CD4-positive, alpha-beta T cell treated with Interleukin-17A for 1 hour (primary cell): ENCODE measurements around the gene TYW3.
"Not testable (repeated sequence)": the region's sequence is repeated elsewhere in the genome, so short reads cannot be mapped to it uniquely, and the experiment has no call there.

Experiments used
- DNase-seq: peaks from one replicate; pipeline ENCODE4 v3.0.0-alpha.2; 2020

TYW3 gene

DNA sequence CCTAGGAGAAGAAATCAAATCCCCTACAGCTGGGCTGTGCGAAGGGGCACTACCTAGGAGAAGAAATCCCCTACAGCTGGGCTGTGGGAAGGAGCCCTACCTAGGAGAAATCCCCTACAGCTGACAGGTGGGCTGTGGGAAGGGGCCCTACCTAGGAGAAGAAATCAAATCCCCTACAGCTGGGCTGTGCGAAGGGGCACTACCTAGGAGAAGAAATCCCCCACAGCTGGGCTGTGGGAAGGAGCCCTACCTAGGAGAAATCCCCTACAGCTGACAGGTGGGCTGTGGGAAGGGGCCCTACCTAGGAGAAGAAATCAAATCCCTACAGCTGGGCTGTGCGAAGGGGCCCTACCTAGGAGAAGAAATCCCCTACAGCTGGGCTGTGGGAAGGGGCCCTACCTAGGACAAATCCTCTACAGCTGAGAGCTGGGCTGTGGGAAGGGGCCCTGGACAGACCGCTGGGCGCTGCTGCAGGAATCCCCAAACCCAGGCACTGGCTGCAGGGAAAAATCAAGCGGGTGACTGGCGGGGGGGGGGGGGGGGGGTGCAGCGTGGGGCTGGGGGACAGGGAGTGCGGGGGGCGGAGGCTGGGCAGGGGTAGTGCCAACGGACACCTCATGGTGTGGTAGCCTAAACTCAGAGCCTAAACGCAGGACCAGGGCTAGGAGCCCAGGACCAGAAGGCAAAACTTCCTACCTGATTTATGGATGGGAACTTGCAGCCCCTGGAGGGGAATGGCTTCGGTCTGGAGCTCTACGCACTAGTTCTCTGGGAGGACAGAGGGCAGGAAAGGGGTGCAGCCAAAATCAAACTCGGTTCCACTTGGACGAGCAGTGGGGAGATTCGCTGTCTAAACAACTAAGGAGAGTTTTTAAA lies 643 bp upstream of the TYW3 start:
- peak; percentile 21 for DNase-seq

DNA sequence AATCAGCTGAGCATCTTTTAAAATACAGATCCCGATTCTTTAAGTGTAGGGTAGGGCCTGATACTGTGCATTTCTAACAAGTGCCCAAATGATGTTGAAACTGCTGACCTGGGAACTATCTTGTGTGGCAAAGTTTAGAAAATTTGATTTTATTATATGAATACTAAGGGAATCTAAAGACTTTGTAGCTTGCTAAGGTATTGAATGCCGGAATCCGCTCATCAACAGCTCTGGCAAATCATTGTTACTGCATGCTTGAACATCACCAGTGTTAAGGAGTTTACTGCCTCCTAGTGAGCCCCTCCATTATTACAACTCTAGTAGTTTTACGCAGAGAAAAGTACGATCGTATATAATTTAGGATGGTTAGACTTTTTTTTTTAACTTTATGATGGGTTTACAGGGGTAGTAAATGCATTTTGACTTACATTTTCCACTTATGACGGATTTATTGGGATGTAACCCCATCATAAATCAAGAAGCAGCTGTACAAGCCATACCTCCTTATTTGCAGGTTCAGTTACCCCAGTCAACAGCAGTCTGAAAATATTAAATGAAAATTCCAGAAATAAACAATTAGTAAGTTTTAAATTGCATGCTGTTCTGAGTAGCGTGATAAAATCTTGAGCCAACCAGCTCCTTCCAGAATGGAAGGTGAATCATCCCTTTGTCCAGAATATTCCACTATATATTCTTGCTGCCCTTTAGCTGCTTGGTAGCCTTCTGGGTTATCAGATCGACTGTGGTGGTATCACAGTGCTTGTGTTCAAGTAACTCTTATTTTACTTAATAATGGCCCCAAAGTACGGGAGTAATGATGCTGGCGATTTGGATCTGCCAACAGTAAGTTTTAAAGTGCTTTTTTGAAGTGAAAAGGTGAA lies 892 bp downstream of the TYW3 start:
- DNase-seq = peak; percentile 80

DNA sequence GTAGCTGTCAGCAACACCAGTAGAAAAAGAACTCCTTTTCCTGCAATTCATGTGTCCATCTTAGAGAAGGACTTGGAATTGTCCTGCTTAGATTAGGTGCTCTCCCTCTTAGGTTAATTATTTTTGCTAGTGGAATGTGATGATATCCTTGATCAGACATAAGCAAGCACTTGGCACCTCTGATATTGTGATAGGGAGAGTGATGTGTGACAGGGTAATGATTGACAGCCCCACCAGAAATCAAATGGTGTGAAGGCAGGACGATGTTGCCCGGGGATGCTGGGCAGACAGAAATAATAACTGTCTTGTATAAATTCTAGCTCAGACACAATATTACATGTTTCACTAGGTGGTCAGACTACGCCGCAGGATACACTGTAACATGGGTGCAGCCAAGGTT lies 4.4 kb downstream of the TYW3 start:
- DNase-seq = no peak

DNA sequence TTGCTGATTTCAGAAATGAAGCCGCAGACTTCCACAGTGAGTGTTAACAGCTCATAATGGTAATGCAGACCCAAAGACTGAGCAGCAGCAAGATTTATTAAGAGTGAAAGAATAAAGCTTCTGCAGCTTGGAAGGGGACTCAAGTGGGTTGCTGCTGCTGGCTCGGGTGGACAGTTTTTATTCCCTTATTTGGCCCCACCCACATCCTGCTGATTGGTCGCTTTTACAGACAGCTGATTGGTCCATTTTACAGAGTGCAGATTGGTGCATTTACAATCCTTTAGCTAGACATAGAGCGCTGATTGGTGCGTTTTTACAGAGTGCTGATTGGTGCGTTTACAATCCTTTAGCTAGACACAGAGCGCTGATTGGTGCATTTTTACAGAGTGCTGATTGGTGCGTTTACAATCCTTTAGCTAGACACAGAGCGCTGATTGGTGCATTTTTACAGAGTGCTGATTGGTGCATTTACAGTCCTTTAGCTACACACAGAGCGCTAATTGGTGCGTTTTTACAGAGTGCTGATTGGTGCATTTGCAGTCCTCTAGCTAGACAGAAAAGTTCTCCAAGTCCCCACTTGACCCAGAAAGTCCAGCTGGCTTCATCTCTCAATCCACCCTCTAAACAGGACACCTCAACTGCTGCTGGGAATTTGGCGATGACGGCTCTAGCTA lies 7.5 kb downstream of the TYW3 start:
- not testable (repeated sequence) for DNase-seq

DNA sequence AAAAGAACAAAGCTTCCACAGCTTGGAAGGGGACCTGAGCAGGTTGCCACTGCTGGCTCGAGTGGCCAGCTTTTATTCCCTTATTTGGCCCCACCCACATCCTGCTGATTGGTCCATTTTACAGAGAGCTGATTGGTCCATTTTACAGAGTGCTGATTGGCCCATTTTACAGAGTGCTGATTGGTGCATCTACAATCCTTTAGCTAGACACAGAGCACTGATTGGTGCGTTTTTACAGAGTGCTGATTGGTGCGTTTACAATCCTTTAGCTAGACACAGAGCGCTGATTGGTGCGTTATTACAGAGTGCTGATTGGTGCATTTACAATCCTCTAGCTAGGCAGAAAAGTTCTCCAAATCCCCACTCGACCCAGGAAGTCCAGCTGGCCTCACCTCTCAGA lies 12.3 kb downstream of the TYW3 start:
- DNase-seq = not testable (repeated sequence)

DNA sequence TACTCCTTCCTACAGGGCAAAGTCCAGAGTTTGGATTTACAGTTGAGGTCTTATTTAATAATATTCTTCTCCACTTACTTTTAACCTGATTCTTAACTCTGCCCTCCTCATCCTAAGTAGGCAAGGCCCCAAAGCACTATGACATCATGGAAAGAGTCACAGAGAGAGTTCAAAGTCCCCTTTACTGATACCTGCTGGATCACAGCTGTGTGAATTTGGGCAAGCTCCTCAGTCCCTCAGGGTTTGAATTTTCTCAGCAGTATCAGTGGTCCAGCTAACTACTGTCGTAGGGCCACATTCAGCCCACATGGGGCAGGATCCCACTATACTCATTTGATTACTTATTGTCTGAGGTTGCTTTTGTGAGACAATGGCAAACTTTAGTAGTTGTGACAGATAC lies 16.0 kb downstream of the TYW3 start:
- no peak for DNase-seq

DNA sequence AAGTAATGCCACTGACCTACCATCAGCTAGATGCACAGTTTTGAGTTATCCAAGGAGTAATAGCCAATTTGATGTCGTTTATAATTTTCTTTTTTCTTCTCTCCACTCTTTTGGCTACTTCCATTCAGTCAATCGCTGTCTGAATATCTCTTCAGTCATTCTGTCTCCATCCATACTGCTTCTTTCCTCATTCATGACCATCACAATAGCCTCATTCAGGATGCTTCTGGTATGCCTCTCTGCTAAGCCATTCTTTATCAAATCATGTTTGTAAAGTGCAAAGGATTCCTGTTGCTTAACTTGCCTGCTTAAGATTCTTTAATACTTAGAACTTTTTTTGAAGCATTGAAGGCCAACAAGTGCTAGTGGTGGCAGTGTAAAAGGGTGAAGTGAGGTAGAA lies 20.2 kb downstream of the TYW3 start:
- DNase-seq = no peak

DNA sequence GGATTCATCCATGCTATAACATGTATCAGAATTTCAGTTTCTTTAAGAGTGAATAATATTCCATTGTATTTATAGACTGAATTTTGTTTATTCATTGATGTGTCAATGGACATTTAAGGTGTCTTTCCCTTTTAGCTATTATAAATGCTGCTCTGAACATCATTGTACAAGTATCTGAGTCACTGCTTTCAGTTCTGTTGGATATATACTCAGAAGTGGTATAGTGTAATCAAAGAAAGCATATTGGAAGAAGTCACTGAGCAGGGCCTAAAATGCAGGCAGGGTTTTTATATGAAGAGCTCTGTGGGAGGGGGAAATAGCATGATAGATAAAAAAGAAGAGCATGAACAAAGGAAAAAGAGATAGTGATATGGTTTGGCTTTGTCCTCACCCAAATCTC lies 22.5 kb downstream of the TYW3 start:
- no peak for DNase-seq

DNA sequence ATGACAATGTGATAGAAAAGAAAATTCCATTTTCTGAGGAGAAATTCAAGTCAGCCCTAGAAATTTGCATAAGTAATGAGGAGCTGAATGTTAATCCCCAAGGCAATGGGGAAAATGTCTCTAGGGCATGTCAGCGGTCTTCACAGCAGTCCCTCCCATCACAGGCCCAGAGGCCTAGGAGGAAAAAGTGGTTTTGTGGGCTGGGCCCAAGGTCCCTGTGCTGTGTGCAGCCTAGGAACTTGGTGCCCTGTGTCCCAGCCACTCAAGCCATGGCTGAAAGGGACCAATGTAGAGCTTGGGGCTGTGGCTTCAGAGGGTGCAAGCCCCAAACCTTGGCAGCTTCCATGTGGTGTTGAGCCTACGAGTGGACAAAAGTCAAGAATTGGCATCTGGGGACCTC lies 23.7 kb downstream of the TYW3 start:
- not testable (repeated sequence) for DNase-seq

DNA sequence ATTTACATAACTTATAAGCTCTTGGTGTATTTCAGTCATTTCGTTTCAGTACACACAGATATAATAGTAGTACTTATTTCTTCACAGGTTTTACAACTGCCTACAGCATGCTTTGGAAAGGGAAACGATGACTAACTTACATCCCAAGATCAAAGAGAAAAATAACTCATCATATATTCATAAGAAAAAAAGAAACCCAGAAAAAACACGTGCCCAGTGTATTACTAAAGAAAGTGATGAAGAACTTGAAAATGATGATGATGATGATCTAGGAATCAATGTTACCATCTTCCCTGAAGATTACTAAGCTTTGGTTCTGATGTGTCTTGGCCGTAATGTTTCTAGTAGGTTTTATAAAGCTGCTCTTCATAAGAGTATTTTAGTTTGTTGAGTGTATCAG lies 30.9 kb downstream of the TYW3 start:
- DNase-seq = no peak

DNA sequence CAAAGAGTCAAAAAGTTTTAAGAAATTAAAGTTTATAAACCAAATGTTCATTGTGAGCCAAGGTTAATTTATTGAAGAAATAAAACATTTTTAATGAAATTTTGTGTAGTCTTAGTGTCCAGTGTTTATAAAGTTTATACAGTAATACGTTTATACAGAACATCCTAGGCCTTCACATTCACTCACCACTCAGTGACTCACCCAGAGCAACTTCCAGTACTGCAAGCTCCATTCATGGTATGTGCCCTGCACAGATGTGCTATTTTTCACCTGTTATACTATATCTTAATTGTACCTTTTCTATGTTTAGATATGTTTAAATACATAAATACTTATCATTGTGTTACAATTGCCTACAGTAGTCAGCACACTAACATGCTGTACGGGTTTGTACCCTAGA lies 33.6 kb downstream of the TYW3 start:
- DNase-seq = no peak

DNA sequence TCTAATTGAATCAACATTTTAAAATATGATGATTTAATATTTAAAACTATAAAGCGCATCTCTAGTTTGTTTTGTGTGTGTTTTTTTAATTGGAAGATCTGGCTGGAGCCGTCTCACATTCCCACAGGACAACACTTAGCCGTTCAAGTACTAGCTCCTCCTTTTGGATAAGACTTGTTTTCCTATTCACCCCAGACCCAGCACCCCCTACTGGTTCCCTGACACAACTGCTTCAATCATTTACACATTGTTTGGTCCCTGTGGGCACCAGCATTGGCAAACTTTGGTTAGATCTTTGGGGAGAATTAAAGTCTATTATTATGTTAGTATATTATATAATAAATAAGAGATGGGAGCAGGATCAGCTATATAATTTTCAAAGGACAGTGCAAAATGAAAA lies 34.5 kb downstream of the TYW3 start:
- DNase-seq = no peak

DNA sequence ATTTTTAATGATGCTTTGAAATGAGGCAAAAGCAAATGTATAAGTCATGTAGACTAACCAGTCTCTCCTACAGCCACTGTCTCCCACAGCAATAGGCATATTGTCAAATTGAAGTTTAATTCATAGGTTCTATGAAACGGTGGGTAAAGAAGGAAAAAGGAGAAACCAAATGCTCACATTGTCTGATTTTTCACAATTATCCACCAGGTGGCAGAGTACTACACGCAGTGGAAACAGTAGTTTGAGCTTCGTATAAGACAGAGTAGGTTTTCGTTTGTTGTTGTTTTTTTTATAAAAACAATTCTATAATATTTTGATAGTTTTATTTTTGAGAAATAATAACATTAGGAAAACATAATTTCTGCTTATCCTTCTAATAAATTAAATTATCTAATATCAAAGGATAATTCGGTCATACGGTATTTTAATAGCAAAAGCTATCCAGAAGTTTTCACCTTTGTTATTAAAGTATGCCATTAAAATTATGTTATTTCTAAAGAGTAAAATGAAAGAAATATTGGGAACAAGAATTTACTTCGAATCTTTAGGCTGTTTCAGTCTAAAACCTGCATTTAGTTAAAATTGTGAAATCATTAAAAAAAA lies 39.1 kb downstream of the TYW3 start:
- peak; percentile 36 for DNase-seq

DNA sequence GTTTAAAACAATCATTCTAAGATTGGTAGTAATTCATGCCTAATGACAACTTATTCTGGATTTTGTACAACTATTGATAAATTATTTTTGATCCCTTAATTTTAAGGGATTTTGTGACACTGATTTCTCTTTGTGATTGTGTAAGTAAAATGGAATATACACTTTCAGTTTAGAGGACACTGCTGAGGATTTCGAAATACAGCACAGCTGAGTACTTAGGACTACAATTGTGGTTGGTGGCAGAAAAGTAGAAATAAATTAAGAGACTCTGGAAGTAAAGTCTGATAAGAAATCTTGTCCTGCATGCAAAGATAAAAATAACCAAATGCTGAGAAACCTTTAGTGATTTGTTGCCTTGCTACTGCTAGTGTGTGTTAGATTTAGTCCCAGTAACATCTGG lies 40.0 kb downstream of the TYW3 start:
- DNase-seq = no peak

DNA sequence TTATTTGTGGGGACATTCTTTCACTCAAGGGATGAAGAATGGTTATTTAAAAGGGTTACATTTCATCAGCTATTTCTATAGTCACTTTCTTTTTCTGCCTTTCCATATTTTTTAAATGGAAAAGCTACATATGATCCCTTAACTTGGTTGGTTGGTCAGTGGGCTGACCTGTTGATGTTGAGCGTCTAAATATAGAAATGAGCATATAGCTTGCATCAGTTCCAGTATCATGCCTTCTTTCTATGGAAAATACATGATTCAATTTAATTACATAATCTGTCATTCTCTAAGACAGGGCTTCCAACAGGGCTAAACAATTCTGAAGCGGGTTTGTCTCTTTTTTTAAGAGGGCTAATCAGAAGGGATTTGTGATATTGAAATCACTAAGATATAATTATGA lies 40.6 kb downstream of the TYW3 start:
- no peak for DNase-seq

DNA sequence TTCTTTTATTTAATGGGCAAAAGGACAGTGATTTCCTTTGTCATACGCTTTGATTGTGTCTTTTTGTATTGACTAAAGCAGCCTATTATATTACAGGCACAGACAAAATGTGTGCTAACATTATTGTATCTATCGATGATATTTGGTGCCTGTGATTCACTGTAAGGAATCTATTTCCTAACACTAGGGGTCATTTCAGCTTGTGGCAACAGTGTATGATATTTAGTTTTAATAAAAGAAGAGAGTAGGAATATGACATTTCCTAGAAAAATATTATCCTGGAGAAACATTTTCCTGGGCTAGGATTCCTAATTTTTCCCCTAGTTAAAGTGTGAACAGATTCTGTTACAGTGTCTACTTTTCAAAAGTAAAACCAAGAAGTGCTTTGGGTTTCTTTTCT lies 42.8 kb downstream of the TYW3 start:
- DNase-seq = no peak

DNA sequence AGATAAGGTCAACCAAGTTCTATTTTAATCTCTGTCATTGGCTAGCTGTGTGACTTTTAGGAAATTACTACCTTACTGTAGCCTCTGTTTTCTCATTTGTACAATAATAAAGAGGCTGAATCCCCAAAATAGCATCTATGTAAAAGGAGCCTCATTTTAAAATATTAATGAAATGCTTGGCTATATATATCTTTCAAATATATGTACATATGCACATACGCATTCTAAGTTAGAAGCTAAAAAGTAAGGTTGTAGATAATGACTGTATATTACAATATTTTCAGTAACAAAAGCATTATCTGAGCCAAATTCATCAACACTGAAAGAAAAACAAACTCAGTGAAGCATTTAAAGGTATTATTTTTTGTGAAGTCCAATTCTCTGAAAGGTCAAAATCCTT lies 44.6 kb downstream of the TYW3 start:
- DNase-seq = no peak

DNA sequence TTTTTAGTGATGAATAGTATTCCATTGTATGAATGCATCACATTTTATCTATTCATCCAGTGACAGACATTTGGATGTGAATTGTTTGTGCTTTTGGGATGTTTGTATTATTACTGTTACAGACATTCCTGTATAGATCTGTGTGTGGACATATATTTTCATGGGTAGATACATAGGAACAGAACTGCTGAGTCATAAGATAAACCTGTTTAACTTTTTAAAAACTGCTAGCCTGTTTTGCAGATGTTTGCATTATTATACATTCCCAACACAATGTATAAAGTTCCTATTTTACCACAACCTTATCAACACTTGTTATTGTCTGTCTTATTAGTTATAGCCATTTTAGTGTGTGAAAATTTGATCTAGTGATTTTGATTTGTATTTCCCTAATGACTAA lies 46.8 kb downstream of the TYW3 start:
- DNase-seq = no peak

DNA sequence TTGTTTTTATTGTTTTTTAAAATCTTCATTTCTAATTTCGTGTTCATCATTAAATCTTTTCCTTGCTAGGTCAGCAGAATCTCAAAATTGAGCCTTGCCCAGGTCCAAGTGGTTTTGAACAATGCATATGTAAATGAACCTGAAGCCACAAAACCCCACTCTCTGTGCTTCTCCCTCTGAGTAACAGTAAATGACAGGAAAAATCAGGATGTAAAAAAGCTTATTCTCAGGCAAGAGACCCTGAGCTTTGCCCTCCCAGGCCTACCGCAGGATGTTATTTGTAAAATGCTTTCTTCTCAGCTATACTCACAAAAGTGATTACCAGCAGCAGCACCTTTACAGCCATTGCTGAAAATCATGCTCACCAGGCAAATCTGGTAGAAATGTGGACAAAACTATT lies 47.6 kb downstream of the TYW3 start:
- no peak for DNase-seq

DNA sequence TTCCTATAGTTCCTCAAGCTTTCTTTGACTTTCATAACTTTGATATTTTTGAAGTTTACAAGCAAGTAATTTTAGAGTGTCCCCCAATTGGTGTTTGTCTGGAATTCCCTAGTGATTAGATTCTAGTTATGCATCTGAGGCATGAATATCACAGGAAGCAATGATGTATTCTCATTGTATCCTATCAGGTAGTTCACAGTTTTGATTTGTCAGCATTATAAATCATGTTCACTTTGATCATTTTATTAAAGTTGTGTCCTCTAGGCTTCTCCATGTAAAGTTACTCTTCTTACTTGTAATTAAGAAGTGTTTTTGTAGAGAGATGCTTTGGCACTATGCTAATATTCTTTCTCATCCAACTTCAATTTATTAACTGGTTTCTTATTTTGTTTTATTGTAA lies 53.0 kb downstream of the TYW3 start:
- no peak for DNase-seq

DNA sequence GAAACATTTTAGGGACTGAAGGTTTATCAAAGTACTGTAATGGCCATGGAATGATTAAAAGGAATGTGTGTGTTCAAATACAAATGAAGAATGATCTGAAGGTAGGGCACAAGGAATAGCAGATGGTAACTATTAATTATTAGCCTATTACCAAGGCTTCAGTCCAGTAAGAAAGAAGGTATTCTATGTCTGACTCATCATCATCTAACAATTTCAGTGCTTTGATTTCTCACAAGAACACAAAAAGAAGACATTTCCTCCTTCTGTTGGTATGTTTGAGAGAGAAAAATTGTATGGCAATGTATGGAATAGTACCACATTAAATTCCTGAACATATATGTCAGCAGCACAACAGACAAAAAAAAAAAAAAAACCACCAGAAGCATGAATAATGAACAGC lies 57.5 kb downstream of the TYW3 start:
- DNase-seq = no peak

DNA sequence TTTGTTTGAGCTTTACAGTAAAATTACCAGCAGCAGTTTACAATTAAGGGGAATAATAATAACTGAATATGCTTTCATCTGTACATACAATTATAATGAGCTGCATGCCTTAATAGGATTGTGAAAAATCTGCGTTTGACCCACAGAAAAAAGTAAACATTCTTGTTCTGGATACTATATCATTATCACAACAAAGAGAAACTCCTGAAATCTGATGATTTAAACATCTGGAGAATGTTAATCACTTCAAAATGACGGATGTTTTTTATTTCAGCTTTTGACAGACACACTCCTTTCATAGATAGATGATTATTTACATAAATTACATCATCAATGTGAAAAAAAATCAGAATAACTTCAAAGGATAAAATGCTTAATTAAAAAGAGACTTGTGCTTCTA lies 58.5 kb downstream of the TYW3 start:
- DNase-seq = no peak

DNA sequence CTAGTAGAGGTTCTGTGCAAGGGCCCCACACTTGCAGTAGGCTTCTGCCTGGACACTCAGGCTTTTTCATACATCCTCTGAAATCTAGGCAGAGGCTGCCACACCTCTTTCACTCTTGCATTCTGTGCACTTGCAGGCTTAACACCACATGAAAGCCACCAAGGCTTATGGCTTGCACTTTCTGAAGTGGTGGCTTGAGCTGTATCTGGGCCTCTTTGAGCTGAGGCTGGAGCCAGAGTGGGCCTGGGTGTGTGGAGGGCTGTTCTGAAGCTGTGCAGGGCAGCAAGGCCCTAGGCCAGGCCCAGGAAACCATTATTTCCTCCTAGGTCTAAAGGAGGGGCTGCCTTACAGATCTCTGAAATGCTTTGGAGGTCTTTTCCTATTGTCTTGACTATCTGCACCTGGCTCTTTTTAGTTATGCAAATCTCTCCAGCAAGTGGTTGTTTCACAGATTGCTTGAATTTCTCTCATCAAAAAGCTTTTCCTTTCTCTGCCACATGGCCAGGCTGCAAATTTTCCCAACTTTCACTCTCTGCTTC lies 66.2 kb downstream of the TYW3 start:
- DNase-seq = no peak
